ENCODE data around the gene ANKRD44. TPM values are rescaled to one million over a fixed set of nuclear protein-coding genes. Genes with fewer than 3 reads are reported as not detected.
A peak's percentile ranks its signal among the peaks of the same experiment; 100 is the strongest.

The ANKRD44 gene
- total and polyA plus RNA-seq, 2 of the 8 experiments (the other 6 are each of a cell fraction or from before 2014, with no cell fraction given), result 1.2 to 1.3 TPM

DNA sequence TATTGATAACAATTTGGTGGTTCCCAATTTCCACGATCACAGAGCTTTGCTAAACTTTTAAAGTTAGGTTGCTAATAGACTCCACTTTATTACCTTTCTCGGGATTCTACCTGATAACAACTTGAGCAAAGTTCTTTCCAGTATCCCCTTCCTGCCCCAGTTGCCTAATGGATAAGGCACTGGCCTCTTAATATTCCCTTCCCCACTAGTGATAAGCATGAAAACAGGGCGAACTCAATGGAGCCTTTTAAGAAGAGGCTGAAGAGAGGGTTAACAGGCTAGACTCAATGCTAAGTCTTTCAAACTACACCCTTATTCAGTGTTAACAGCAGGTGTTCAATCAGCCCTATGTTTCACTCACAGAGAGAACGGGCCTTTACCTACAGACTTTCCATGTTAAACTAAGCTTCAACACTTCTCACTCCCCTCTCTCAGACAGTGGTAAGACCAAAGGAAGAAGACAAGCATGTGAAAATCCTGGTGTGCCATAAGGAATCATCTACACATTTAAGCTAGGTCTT lies 75.8 kb downstream of the ANKRD44 start:
- Histone ChIP-seq H3K56ac (replicated peaks; ENCODE audit: insufficient read length, low read depth, low read length) (no peak overlapping the region), H2AFZ (ENCODE audit: low read length) (no peak overlapping the region), H3K4ac (replicated peaks; ENCODE audit: insufficient read length, low read depth, low read length) (no peak overlapping the region), H3K4me2 (ENCODE audit: insufficient read depth in 1 of 2, low read depth in 2 of 2, low read length in 2 of 2) (no peak overlapping the region), H3K4me3 (ENCODE audit: extremely low read depth in 1 of 4, insufficient read depth in 2 of 4, low read depth in 3 of 4, low read length in 4 of 4) (no peak overlapping the region), H4K91ac (replicated peaks; ENCODE audit: insufficient read length, low read length) (no peak overlapping the region), H4K20me1 (replicated peaks in 1 of 2; ENCODE audit: control insufficient read depth in 1 of 2, insufficient read depth in 2 of 2, low read length in 2 of 2) (no peaks in the 10 kb centered on the region), H3K79me1 (ENCODE audit: low read depth, low read length) (no peaks in the 10 kb centered on the region), H4K5ac (ENCODE audit: insufficient read length, low read depth, low read length) (no peak overlapping the region), H2BK120ac (replicated peaks; ENCODE audit: low read depth, low read length) (no peak overlapping the region), H3K27ac (ENCODE audit: low read depth, low read length) (no peak overlapping the region), H3K18ac (ENCODE audit: extremely low read depth, low read length) (no peak overlapping the region), H2AK5ac (ENCODE audit: low read depth, low read length) (no peak overlapping the region), H3K23me2 (ENCODE audit: low read depth, low read length) (no peaks in the 10 kb centered on the region), H3K14ac (ENCODE audit: insufficient read length) (no peak overlapping the region), H4K8ac (ENCODE audit: extremely low read depth, insufficient read depth, low read length) (no peak overlapping the region), H2BK5ac (ENCODE audit: low read depth, low read length) (no peak overlapping the region), H2BK20ac (ENCODE audit: low read length) (no peak overlapping the region), H3K79me2 (ENCODE audit: control insufficient read depth in 1 of 2, insufficient read depth in 2 of 2, low read length in 2 of 2) (no peaks in the 10 kb centered on the region), H3K9me3 (ENCODE audit: insufficient read depth in 2 of 2, low read depth in 1 of 2, low read length in 1 of 2) (no peaks in the 10 kb centered on the region), H2BK15ac (ENCODE audit: low read length) (no peak overlapping the region), H3K4me1 (replicated peaks in 1 of 4; ENCODE audit: control insufficient read depth in 3 of 4, insufficient read depth in 4 of 4, low read length in 3 of 4) (no peaks in the 10 kb centered on the region; a peak in 1 of 7 replicates), H3K23ac (ENCODE audit: insufficient read length) (no peak overlapping the region), H3K9ac (replicated peaks in 1 of 4; ENCODE audit: extremely low read depth in 1 of 4, low read depth in 3 of 4, low read length in 3 of 4) (no peak overlapping the region), H3K36me3 (ENCODE audit: control insufficient read depth in 2 of 4, insufficient read depth in 4 of 4, low read length in 3 of 4) (no peaks in the 10 kb centered on the region), H2BK12ac (ENCODE audit: low read depth, low read length) (no peak overlapping the region), H3K27me3 (replicated peaks in 1 of 4; ENCODE audit: control insufficient read depth in 3 of 4, extremely low read depth in 1 of 4, insufficient read depth in 3 of 4, low read length in 3 of 4) (peaks cover 0 to 1% (median 0%) of the 10 kb centered on the region in 4 experiments; a peak in 1 of 7 replicates)
- ChIA-PET CTCF (ENCODE audit: partially characterized antibody) (interaction anchor here (0.7 to 1.2 kb wide), 3 partner anchors 8 to 544 kb away, joined by 3 read pairs; no protein-coding TSS in a partner anchor), POLR2A (ENCODE audit: partially characterized antibody) (interaction anchor here (1.3 kb wide), 1 partner anchor 8 kb away, joined by 3 read pairs; no protein-coding TSS in a partner anchor)
- WGBS, 2 experiments (ENCODE audit: extremely low coverage in 1 of 2, insufficient coverage in 1 of 2, insufficient read length in 1 of 2, insufficient replicate concordance in 2 of 2, low coverage in 1 of 2, low lambda C conversion rate in 2 of 2, missing lambda C conversion rate in 1 of 2), result 71% methylated on average over 4 of the region's 4 CpGs; no CpG with 5 or more reads in 1 of the 2 experiments
- TF ChIP-seq SUZ12 (IDR thresholded peaks at IDR 0.05; ENCODE audit: low read length) (no peak), KDM5A (IDR thresholded peaks at IDR 0.05; ENCODE audit: low read length) (no peak)
- DNase-seq (ENCODE audit: low read depth in 1 of 2, low spot score in 2 of 2) (no peak), FAIRE-seq (peak; percentile 42)

Data from H1 (cell line).